Stomach (tissue), 4 donors: ENCODE data around the gene MBD3L3.

Experiments used
- POLR2A ChIP-seq, 4 donors: fragments of 450-650 bp; IDR thresholded peaks; one replicate each; pipeline ENCODE4 v1.6.1; 2016; ENCODE audit warnings: antibody characterized with exemption in 4 of 4, control low read depth in 2 of 4, mild to moderate bottlenecking in 1 of 4, moderate library complexity in 1 of 4
- TF ChIP-seq, protein P1 (sequence below), 7 experiments: fragments of 450-650 bp in 4 of 7; fragments of 200-600 bp in 3 of 7; sonication (generic) in 3 of 7; IDR thresholded peaks; one replicate each; pipeline ENCODE4 v1.5.1; 2016 to 2019; ENCODE audit warnings: antibody characterized with exemption in 7 of 7, control low read depth in 2 of 7, mild to moderate bottlenecking in 1 of 7

DNA sequence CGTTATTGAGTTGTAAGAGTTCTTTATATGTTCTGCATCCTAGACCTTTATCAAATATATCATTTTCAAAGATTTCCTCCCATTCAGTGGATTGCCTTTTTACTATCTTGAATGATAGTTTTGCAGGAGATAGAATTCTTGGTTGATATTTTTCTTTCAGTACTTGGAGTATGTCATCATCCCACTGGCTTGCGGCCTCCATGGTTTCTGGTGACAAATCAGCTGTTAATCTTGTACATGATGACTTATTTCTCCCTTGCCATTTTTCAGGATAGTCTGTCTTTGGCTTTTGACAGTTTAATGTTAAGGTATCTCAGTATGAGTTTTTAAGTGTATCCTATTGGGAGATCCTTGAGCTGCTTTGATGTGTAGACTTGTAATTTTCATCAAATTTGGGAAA is 19.5 kb upstream of the MBD3L3 start:
- TF ChIP-seq, protein P1, sequence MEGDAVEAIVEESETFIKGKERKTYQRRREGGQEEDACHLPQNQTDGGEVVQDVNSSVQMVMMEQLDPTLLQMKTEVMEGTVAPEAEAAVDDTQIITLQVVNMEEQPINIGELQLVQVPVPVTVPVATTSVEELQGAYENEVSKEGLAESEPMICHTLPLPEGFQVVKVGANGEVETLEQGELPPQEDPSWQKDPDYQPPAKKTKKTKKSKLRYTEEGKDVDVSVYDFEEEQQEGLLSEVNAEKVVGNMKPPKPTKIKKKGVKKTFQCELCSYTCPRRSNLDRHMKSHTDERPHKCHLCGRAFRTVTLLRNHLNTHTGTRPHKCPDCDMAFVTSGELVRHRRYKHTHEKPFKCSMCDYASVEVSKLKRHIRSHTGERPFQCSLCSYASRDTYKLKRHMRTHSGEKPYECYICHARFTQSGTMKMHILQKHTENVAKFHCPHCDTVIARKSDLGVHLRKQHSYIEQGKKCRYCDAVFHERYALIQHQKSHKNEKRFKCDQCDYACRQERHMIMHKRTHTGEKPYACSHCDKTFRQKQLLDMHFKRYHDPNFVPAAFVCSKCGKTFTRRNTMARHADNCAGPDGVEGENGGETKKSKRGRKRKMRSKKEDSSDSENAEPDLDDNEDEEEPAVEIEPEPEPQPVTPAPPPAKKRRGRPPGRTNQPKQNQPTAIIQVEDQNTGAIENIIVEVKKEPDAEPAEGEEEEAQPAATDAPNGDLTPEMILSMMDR (IDR thresholded peaks at IDR 0.05) = no peak
- no peak for TF ChIP-seq POLR2A (IDR thresholded peaks at IDR 0.05)
